Stimulated activated effector memory CD8-positive, alpha-beta T cell treated with anti-CD3 and anti-CD28 coated beads, Interleukin-12 subunit alpha, Interleukin-12 subunit beta, amount 100 ng/mL, for 72 hours (primary cell): Measurements from ENCODE around the gene SCRN1.

Experiments used
- ATAC-seq: fragments of 150-1000 bp; cut with Tn5 transposase; 2 replicates; pipeline ENCODE4 v1.10.0; 2021
- DNase-seq, 2 donors: peaks; one replicate each; pipeline ENCODE4 v3.0.0; 2021 to 2022; ENCODE audit warnings: low spot score in 2 of 2
- H3K27ac Mint-ChIP-seq: one replicate; pipeline ENCODE4 v1.8.0; 2022; ENCODE audit warnings: mild to moderate bottlenecking, mixed read lengths
- H3K36me3 Mint-ChIP-seq: one replicate; pipeline ENCODE4 v1.8.0; 2022; ENCODE audit warnings: mild to moderate bottlenecking, mixed read lengths
- H3K4me1 Mint-ChIP-seq: one replicate; pipeline ENCODE4 v1.8.0; 2022; ENCODE audit warnings: mixed read lengths
- H3K4me3 Mint-ChIP-seq: one replicate; pipeline ENCODE4 v1.8.0; 2022; ENCODE audit warnings: mild to moderate bottlenecking, mixed read lengths
- H3K9me3 Mint-ChIP-seq: one replicate; pipeline ENCODE4 v1.8.0; 2022; ENCODE audit warnings: mixed read lengths

SCRN1 gene

DNA sequence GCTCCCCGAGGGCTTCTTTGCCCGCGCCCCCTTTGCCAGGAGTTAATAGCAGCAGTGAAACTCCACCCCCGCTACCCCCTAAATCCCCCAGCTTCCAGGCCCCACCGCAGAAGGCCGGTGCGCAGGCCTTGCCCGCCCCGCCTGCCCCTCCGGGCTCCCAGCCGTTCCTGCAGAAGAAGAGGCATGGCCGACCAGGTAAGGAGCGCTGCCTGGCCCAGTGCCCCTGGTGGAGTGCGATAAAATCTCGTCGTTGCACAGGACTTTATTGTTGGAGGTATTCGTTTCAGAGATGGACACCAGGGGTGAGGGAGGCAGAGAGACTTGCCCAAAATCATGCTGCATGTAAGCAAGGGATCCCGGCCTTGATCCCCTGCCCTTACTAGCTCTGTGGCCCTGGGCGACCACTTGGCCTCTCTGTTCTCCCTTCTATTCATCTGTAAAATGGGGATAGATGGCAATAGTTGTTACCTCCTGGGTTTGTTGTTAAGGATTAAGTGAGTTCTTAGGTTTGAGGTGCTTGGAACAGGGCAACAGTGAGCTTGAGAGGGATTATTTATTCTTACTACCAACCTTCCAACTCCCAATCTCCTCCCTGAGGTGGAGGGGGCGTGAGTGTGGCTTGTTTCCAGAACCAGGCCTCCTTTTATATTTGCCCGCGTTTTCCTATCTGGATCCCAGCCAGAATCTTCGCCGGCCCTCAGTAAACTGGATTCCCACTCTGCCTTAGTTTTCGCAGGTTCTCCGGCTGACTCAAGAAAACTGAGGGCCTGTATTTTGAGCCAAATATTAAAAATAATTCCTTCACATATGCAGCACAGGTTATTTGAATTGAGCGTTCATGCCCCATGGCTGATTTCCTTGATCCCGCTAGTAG lies 105.0 kb downstream of the SCRN1 start:
- Mint-ChIP-seq H3K36me3 (no peaks in the 10 kb centered on the region), H3K9me3 (no peaks in the 10 kb centered on the region), H3K27ac (no peak overlapping the region), H3K4me3 (no peak overlapping the region), H3K4me1 (no peaks in the 10 kb centered on the region)
- no peak for ATAC-seq
- DNase-seq, result no peak

DNA sequence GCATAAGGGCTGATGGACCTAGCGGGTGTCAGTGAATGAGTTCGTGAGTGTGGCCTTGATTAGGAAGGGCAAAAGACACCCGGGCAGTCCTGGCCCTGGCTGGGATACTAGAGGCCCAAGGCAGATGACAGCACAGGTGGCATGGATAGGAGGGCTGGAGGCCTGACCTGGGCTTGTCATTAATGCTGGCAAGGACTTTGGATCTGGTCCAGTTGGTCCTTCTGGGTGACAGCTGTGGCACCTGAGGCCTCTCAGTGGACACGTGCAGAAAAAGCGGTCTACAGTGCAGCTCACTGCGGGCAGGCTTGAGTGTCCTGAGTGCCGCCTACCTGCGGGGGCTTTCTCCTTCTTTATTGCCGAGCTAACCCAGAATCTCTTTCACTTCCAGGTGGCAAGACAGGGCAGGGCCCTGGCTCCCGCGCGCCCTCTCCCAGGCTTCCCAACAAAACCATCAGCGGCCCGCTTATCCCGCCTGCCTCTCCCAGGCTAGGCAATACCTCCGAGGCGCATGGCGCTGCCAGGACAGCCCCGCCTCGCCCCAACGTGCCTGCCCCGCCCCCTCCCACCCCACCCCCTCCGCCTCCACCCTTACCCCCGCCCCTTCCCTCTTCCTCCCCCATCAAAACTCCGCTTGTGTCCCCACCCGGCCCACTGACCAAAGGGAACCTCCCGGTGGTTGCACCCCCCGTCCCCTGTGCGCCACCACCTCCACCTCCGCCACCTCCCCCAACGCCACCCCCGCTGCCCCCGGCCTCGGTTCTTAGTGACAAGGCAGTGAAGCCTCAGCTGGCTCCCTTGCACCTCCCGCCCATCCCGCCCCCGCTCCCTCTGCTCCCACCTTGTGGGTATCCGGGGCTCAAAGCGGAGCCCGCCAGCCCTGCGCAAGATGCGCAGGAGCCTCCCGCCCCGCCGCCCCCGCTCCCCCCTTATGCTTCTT lies 105.9 kb downstream of the SCRN1 start:
- no peaks in the 10 kb centered on the region for H3K4me1 Mint-ChIP-seq
- no peak overlapping the region for H3K27ac Mint-ChIP-seq
- no peaks in the 10 kb centered on the region for H3K36me3 Mint-ChIP-seq
- DNase-seq (no peak), ATAC-seq (no peak)
- H3K9me3 Mint-ChIP-seq, result no peaks in the 10 kb centered on the region
- no peak overlapping the region for H3K4me3 Mint-ChIP-seq

DNA sequence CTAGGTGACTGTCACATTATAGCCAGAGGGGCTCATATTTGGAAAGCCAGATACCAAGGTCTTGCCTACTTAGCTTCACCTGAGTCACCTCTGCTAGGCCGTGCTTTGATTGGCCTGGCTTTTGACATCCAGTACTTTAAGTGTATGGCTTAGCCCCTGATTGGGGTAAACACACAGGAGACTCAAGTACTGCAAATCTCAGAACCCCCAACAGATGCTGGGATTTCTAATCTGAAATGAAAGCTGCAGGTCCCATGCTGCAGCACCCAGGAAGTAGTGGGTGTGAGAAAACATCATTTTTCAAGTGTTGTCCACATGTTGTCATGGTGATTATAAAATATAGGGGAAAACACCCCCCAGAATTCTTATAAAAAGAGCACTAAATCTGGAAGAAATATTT lies 107.1 kb downstream of the SCRN1 start:
- DNase-seq (no peak), ATAC-seq (no peak)
- Mint-ChIP-seq H3K4me1 (no peaks in the 10 kb centered on the region), H3K27ac (no peak overlapping the region), H3K4me3 (no peak overlapping the region), H3K36me3 (no peaks in the 10 kb centered on the region), H3K9me3 (no peaks in the 10 kb centered on the region)

DNA sequence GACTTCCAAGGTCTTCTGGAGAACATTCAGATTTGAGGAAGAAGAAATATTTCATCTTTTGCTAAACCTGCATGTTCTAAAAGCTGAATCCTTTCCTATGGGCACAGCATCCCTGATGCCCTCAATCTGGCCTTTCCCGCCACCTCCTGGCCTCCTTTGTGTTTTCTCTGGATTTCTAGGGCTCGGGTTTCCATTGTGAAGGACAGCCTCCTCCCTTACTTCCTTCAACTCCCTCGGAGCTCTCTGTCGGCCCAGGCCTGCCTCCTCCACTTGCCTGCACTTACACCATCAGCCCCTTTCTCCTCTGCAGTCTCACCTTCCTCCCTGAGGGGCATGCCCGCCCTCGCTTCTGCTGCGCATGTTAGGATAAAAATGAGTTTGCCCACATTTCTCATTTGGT lies 107.9 kb downstream of the SCRN1 start:
- Mint-ChIP-seq H3K4me3 (no peak overlapping the region), H3K36me3 (no peaks in the 10 kb centered on the region), H3K9me3 (no peaks in the 10 kb centered on the region), H3K27ac (no peak overlapping the region), H3K4me1 (no peaks in the 10 kb centered on the region)
- ATAC-seq, result no peak
- DNase-seq, result no peak

DNA sequence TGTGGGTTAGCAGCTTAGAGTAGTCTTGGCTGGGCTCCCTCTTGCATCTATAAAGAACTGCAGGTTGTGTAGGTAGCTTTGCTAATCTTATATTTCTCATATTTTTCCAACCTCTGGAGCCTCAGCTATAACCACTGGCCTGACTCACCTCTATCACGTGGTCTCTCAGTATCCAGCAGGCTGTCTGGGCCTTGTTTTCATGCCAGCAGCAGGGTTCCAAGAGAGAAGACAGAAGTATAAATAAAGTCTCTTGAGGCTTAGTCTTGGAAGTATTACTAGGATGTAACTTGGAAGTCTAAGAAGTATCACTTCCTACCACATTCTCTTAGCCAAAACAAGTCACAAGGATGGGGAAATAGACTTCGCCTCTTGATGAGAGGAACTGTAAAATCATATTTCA lies 110.0 kb downstream of the SCRN1 start:
- DNase-seq (no peak), ATAC-seq (peak; percentile 60)
- H3K36me3 Mint-ChIP-seq, result no peaks in the 10 kb centered on the region

DNA sequence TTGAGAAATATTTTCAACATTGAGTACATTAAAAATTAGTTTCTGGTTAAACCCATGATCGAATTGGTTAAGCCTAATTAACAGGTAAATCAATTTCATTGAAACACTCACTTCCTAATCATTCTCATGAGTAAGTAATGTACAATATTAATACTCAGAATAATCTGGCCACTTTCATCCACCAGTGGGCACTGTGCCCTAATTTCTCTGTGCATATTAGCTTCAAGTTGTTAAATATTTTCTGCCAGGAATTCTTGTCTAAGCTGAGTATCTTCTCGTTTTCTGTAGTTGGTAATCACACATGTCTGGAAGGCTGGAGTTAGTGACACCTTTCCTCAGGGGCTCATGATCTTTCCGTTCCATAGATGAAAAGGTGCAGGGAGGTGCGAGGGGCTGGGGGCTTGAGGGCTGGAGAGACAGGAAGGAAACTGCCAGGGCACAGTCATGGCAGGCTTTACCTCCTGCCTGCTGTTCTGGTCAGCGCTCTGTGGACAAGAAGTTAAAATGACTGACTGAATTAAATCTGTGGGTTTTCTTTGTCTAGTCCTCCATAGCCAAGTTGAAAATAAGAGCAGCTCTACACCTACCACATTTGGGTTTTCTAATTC lies 111.4 kb downstream of the SCRN1 start:
- ATAC-seq, result no peak
- Mint-ChIP-seq H3K9me3 (no peaks in the 10 kb centered on the region), H3K36me3 (no peaks in the 10 kb centered on the region), H3K27ac (no peak overlapping the region), H3K4me1 (no peaks in the 10 kb centered on the region), H3K4me3 (no peak overlapping the region)
- DNase-seq, result no peak

More for the DNA sequence above, 110.0 kb downstream of the SCRN1 start:
- no peak overlapping the region for H3K27ac Mint-ChIP-seq
- no peak overlapping the region for H3K4me3 Mint-ChIP-seq
- no peaks in the 10 kb centered on the region for H3K4me1 Mint-ChIP-seq
- no peaks in the 10 kb centered on the region for H3K9me3 Mint-ChIP-seq

DNA sequence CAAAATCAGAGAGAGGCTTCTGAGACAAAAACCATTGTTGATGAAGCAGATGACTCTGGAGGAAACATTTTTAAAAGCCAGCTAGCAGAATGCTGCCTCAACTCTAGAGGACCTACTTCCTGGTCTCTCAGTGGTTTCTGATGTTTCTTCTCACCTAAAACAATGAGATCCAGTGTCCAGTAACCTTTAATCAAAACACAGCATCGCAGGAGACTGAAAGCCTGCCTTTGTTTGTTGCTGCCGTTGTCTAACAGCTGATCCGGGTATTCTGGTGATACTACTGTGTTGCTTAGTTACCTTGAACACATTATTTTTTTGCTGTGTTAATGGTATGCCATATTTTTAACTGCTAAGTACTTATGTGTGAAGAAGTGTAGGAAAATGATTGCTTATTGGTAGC lies 112.4 kb downstream of the SCRN1 start:
- ATAC-seq (no peak), DNase-seq (no peak)
- Mint-ChIP-seq H3K27ac (no peak overlapping the region), H3K9me3 (no peaks in the 10 kb centered on the region), H3K4me3 (no peak overlapping the region), H3K36me3 (no peaks in the 10 kb centered on the region), H3K4me1 (no peaks in the 10 kb centered on the region)

DNA sequence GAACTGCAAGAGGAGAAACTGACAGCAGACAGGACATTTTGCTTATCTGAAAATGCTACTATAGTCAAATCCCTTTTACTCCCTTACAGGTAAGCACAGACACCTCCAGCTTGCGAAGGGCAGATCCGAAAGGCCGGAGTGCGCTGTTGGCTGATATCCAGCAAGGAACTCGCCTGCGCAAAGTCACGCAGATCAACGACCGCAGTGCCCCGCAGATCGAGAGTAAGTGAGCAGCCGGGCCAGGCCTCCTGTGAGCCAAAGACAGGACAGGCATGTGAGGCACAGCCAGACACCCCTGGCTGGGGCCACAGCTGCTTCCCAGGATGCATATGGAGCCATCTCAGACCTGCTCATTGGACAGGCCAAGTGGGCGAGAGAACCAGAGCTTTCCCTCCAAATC lies 113.9 kb downstream of the SCRN1 start:
- no peaks in the 10 kb centered on the region for H3K4me1 Mint-ChIP-seq
- H3K27ac Mint-ChIP-seq, result no peak overlapping the region
- H3K36me3 Mint-ChIP-seq, result no peaks in the 10 kb centered on the region
- DNase-seq (no peak), ATAC-seq (no peak)
- H3K9me3 Mint-ChIP-seq, result no peaks in the 10 kb centered on the region
- H3K4me3 Mint-ChIP-seq, result no peak overlapping the region

DNA sequence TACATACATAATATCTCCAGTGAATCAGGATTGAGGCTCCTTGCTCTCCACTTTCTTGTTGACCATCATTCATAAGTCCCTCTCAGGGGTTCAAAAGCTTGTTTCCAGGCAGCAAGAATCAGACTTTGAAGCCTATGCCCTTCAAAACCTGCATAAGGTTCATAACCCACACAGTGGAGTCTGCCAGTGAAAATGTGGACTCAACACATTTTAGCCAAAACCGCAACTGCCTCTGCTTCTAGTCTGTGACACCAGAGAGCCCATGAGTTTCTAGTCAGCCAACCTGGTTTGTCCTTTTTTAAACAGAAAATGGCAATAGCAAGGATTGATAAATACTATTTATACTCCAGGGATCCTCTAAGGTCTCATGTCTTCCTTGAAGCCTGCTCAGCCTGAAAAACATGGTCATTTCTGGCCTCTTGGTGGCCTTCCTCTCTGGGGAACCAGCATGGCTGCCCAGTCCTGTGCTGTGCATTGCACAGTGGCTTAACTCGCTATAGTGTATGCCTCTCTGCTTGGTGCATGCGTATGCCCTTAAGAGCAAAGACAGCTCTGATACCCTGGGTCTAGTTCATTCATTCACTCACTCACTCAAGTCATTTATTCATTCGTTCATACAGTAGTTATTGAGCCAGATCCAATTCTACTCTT lies 115.8 kb downstream of the SCRN1 start:
- no peak for ATAC-seq
- H3K4me3 Mint-ChIP-seq, result no peak overlapping the region
- no peaks in the 10 kb centered on the region for H3K4me1 Mint-ChIP-seq
- H3K9me3 Mint-ChIP-seq, result no peaks in the 10 kb centered on the region
- no peaks in the 10 kb centered on the region for H3K36me3 Mint-ChIP-seq
- DNase-seq, result no peak
- H3K27ac Mint-ChIP-seq, result no peak overlapping the region

DNA sequence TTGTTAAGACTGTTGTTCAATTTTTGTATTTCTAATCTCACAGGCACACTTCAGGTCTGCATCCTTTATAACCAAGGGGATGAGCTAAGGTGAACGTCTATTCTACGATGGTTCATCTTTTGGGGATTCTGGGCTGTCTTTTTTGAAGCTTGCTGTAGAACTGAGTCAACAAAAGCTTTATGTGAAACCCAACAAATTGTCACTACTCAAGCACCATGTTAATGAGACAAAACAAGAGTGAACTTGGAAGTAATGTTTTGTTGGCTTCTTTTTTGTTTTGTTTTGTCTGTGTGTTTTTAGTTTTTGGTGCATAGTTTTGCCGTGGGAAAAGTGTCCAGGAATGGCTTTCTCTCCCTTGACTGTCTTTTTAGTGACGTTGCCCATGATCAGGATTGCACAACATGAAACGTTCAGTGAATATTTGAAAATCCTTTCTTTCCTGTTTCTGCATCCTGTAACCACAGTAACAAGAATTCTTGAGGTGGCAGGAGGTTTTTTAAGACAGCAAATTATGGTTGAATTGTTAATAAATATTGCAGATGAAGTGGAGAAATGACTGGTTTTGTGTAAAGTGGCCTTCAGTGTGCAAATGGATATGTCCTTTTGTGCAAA lies 117.7 kb downstream of the SCRN1 start:
- no peaks in the 10 kb centered on the region for H3K9me3 Mint-ChIP-seq
- no peaks in the 10 kb centered on the region for H3K4me1 Mint-ChIP-seq
- H3K36me3 Mint-ChIP-seq, result no peaks in the 10 kb centered on the region
- DNase-seq, result no peak
- no peak overlapping the region for H3K4me3 Mint-ChIP-seq
- no peak for ATAC-seq
- H3K27ac Mint-ChIP-seq, result no peak overlapping the region
